ENCODE data around the gene PRR36. TPM values are rescaled to one million over a fixed set of nuclear protein-coding genes. Genes with fewer than 3 reads are reported as not detected.

The PRR36 gene
- total RNA-seq, 2 experiments from 2014 or later = 0.06 to 0.17 TPM

- CTCF ChIA-PET = interaction anchor here (0.8 to 4.9 kb wide), 4 partner anchors 12 to 54 kb away, joined by 3 to 24 read pairs (median 4); partner anchors contain the start of gene MAP2K7
- POLR2A ChIA-PET = interaction anchor here (0.6 kb wide), 2 partner anchors 311 to 846 kb away, joined by 3 to 4 read pairs; partner anchors contain the start of gene ZNF557
These were observed 41.3 kb upstream of the PRR36 start for GRCh38 chr19:7915250-7916102.

GRCh38 chr19:7914598-7915045 lies 40.4 kb upstream of the PRR36 start, which contains the start of gene TGFBR3L:
TGFBR3L (plus strand) TSS chr19:7914830.
- CTCF ChIA-PET = interaction anchor here (0.8 kb wide), 1 partner anchor 54 kb away, joined by 3 read pairs; no protein-coding TSS in a partner anchor
- POLR2A ChIA-PET = interaction anchor here (1.0 kb wide), 1 partner anchor 46 kb away, joined by 4 read pairs; no protein-coding TSS in a partner anchor

- ChIA-PET CTCF (no interaction called here), POLR2A (interaction anchor here (1.0 kb wide), 1 partner anchor 45 kb away, joined by 4 read pairs; no protein-coding TSS in a partner anchor)
These were observed 39.9 kb upstream of the PRR36 start for GRCh38 chr19:7914099-7914498.

- POLR2A ChIA-PET = no interaction called here
- CTCF ChIA-PET = interaction anchor here (0.7 kb wide), 1 partner anchor 16 kb away, joined by 3 read pairs; no protein-coding TSS in a partner anchor
These were observed 39.5 kb upstream of the PRR36 start for GRCh38 chr19:7913652-7914051.

GRCh38 chr19:7912697-7913564 lies 38.7 kb upstream of the PRR36 start:
- ChIA-PET CTCF (interaction anchor here (0.7 kb wide), 1 partner anchor 17 kb away, joined by 3 read pairs; no protein-coding TSS in a partner anchor), POLR2A (no interaction called here)

- POLR2A ChIA-PET = no interaction called here
- CTCF ChIA-PET = interaction anchor here (1.0 kb wide), 1 partner anchor 10 kb away, joined by 3 read pairs; no protein-coding TSS in a partner anchor
These were observed 38.0 kb upstream of the PRR36 start for GRCh38 chr19:7912144-7912696.

- POLR2A ChIA-PET = no interaction called here
- CTCF ChIA-PET = interaction anchor here (1.0 kb wide), 1 partner anchor 9 kb away, joined by 3 read pairs; no protein-coding TSS in a partner anchor
These were observed 37.4 kb upstream of the PRR36 start for GRCh38 chr19:7911508-7912143.

- POLR2A ChIA-PET = no interaction called here
- CTCF ChIA-PET = no interaction called here
These were observed 36.4 kb upstream of the PRR36 start for GRCh38 chr19:7910321-7911161.

GRCh38 chr19:7909471-7910067 lies 35.4 kb upstream of the PRR36 start:
- POLR2A ChIA-PET = no interaction called here
- CTCF ChIA-PET = interaction anchor here (1.4 to 2.0 kb wide), 2 partner anchors 8 to 40 kb away, joined by 5 to 8 read pairs; no protein-coding TSS in a partner anchor

- CTCF ChIA-PET = interaction anchor here (1.4 to 2.0 kb wide), 2 partner anchors 9 to 40 kb away, joined by 5 to 8 read pairs; no protein-coding TSS in a partner anchor
- POLR2A ChIA-PET = no interaction called here
These were observed 34.7 kb upstream of the PRR36 start for GRCh38 chr19:7908742-7909461.

- POLR2A ChIA-PET = no interaction called here
- CTCF ChIA-PET = interaction anchor here (1.4 to 2.0 kb wide), 2 partner anchors 9 to 39 kb away, joined by 5 to 8 read pairs; no protein-coding TSS in a partner anchor
These were observed 34.0 kb upstream of the PRR36 start for GRCh38 chr19:7908078-7908699.

- CTCF ChIA-PET = interaction anchor here (2.0 kb wide), 1 partner anchor 10 kb away, joined by 8 read pairs; no protein-coding TSS in a partner anchor
- POLR2A ChIA-PET = no interaction called here
These were observed 33.4 kb upstream of the PRR36 start for GRCh38 chr19:7907544-7907943.

- POLR2A ChIA-PET = interaction anchor here (0.9 kb wide), 1 partner anchor 28 kb away, joined by 3 read pairs; no protein-coding TSS in a partner anchor
- CTCF ChIA-PET = no interaction called here
These were observed 32.9 kb upstream of the PRR36 start for GRCh38 chr19:7907122-7907521.

- ChIA-PET POLR2A (interaction anchor here (1.1 kb wide), 1 partner anchor 372 kb away, joined by 3 read pairs; no protein-coding TSS in a partner anchor), CTCF (no interaction called here)
These were observed 31.7 kb upstream of the PRR36 start for GRCh38 chr19:7905859-7906258.

GRCh38 chr19:7905268-7905667 lies 31.1 kb upstream of the PRR36 start:
- CTCF ChIA-PET = no interaction called here
- POLR2A ChIA-PET = no interaction called here

Data from activated CD8-positive, alpha-beta memory T cell treated with anti-CD3 and anti-CD28 coated beads for 36 hours (primary cell).